DMS114 treated with DMSO at 0.1 percent for 48 hours (cell line): ENCODE data around the gene ENG.
A peak's percentile ranks its signal among the peaks of the same experiment; 100 is the strongest.

ENCODE experiments used
- DNase-seq: peaks from one replicate; lab custom pipeline; 2025; ENCODE audit not compliant: unreplicated experiment; lab: John Stamatoyannopoulos, UW

The ENG gene

DNA sequence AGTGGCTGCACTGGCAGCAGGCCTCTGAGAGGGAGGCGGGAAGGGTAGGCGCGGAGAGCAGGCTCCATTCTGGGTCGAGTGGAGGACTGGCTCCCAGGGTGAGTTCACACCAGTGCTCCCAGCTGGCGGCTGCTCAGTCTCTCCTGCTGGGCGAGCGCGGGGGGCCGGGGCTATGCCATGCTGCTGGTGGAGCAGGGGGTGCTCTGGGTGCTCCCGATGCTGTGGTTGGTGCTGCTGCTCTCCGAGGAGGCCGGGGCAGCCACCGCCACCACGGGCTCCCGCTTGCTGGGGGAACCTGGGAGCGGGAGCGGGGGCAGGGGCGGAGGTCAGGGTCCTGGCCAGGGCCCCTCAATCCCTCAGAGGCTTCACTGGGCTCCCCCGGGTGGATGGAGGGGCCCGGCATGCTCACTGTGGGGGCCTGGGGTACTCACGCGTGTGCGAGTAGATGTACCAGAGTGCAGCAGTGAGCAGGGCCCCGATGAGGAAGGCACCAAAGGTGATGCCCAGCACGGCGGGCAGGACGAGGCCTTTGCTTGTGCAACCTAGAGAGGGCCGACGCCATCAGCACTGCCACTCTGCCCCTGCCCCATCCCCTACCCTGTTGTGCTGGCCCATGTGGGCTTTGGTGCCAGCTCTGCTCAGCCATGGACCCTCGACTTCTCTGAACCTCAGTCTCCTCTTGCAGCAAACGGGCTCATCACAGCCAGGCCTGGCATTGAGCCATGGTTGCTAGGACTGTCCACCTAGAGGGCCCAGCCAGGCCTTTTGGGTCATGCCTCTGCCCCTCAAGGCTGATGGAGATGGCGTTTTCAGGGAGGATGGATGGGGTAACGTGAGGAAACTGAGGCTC, 38.7 kb downstream of the ENG start:
- DNase-seq: no peak

DNA sequence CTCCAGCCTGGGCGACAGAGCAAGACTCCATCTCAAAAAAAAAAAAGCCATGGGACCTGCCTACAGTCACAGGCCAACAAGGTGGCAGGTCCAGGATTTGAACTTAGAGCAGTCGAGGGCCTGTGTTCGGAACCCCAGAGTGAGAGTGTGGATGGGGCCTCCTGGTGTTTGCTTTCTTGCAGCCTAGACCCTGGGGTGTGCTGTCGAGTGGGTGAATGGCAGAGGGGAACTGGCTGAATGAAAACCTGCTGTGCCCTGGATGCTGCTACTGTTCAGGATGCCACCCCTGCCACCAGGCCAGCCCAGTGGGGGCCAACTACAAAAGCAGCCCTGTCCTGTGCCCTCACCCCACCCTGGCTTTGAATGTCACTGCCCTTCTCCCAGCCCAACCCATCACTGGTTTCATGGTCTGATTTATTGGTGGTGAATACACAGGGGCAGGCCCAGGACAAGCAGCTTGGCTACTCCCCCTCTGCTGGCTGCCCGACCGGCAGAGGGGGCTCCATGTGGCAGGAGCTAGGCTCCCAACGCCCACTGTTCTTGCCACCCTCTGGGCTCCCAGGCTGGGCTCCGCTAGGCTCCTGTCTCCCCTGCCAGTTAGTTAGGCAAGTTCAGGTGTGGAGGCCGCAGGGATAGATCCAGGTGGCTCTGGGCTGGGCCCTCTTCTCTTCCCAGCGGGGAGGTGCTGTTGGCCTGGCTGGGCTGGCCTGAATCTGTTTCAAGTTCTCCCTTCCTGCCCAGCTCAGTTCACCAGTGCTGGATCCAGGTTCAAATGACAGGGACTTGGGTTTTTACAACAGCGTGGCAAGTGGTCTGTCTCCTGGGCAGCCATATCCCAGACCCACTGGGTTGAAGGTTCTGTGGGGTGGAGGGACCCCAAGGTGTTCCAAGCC, 39.6 kb downstream of the ENG start:
- no peak for DNase-seq

DNA sequence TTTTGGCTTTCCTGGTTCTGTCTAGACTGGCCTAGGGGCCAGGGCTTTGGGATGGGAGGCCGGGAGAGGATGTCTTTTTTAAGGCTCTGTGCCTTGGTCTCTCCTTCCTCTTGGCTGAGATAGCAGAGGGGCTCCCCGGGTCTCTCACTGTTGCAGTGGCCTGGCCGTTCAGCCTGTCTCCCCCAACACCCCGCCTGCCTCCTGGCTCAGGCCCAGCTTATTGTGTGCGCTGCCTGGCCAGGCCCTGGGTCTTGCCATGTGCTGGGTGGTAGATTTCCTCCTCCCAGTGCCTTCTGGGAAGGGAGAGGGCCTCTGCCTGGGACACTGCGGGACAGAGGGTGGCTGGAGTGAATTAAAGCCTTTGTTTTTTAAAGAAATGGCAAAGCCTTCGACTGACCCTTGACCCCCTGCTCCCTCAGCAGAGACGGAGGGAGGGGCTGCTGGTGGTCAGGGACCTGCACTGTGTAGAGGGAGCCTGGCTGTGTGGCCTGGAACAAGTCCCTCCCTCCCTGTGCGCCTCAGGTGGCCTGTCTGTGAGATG, 40.7 kb downstream of the ENG start:
- no peak for DNase-seq

DNA sequence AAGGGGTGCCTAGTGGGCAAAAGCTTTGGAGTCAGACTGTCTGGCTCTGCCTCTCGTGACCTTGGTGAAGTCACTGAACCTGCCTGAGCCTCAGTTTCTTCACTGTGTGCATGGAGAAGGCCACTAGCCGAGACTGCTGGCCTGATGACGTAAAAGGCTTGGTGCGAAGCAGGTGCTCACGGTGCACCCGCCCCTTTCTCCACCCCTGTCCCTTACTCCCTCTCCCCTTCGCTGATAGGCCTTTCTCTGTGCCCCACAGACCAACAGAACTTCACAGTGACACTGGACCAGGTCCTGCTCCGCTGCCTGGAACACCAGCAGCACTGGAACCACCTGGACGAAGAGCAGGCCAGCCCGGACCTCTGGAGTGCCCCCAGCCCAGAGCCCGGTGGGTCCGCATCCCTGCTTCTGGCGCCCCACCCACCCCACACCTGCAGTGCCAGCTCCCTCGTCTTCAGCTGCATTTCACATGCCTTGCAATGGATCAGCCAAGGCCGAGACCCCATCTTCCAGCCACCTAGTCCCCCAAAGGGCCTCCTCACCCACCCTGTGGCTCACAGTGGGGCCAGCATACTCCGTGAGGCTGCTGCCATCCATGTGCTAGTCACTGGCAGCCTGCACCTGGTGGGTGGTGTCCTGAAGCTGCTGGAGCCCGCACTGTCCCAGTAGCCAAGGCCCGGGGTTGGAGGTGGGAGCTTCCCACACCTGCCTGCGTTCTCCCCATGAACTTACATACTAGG, 41.4 kb downstream of the ENG start:
- DNase-seq: no peak

DNA sequence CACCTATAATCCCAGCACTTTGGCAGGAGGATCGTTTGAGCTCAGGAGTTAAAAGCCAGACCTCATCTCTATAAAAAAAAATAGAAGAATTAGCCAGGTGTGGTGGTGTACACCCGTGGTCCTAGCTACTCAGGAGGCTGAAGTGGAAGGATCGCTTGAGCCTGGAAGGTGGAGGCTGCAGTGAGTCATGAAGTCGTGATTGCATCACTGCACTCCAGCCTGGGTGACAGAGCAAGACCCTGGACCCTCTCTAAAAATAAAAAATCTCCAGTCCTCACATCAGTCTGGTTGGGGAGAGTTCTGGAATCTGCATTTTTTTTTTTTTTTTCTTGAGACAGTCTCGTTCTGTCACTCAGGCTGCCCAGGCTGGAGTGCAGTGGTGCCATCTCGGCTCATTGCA, 42.4 kb downstream of the ENG start:
- DNase-seq: no peak

DNA sequence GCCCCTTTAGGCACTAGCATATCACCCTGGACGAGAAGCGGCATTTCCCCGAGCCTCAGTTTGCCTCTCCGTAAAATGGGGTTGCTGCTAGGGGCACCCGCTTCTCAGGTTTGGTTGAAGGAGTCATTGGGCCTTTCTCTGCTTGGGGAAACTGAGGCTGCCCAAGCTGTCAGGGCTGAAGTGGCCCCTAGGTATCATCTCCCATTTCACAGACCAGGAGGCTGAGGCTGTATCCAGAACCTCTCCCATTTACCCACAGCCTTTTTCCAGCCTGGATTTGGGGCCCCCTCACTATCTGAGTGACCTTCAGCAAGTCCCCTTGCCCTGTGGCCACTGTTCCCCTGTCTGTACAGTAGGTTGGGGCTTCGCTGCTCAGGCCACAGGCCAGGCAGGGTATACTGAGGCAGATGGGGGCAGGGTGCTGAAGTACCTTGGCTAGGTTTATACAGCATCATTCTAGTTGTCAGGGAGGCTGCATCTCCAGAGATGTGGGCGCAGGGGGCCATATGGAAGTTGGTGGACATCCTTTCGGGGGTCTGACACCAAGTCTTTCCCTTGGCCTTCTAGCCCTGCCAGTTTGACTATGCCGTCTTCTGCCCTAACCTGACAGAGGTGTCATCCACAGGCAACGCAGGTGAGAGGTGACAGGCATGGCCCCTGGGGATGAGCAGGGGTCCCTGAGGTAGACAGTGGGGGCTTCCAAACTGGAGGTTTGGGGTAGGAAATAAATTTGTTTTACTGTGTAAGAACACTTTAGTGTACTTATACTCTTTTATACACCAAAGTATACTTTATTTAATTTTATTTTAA, 43.9 kb downstream of the ENG start:
- DNase-seq: no peak

DNA sequence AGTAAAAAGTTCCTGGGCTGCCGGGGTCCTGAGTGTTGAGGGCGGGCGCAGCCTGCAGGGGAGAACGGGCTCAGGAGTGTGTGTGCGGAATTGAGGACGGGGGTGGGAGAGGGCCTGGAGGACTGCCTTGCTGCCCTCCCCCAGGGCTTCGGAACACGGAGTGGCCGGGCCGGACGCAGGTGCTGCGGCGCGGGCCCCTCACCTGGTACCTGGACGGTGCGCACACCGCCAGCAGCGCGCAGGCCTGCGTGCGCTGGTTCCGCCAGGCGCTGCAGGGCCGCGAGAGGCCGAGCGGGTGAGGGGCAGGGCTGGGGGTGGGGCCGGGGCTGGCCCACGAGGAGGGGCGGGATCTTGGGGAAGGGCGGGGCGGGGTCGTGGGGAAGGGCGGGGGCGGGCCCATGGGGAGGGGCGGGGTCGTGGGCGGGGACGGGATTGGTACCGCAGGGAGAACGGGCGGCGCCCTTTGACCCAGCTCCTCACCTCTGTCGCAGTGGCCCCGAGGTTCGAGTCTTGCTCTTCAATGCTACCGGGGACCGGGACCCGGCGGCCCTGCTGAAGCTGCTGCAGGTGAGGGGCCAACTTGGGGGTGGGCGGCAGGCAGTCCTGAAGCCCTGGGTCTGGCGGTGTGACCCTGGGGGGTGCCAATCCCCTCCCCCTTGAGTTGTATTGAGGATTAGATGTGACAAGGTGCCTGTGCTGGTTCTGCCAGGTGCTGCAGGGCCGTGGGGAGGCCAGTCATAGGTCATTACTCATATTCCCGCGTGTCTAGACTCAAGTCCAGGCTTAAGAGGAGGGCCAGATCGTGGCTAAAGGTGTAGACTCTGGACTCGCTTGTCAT, 44.7 kb downstream of the ENG start:
- DNase-seq: no peak

DNA sequence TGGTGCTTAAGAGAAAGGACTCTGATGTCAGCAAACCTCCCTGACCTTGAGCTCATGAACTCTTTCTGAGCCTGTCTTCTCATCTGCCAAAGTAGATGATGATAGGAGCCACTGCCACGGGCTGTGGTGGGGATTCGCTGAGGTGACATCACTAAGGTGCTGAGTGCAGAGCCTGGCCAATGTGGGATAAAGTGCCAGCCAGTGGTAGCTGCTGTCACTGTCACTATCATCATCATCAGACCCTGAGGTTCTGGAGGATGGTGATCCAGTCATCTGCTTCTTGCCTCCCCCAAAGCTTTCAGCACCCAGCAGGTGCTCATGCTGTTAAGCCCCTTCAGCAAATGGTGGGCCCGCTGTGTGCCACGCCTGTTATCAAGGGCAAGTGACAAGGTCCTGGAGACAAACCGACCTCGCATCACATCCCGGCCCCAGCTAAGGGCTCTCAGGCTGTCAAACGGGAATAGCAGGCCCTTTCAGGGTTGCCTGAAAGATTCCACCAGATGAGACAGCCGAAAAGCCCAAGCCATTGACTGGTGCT, 45.4 kb downstream of the ENG start:
- no peak for DNase-seq

DNA sequence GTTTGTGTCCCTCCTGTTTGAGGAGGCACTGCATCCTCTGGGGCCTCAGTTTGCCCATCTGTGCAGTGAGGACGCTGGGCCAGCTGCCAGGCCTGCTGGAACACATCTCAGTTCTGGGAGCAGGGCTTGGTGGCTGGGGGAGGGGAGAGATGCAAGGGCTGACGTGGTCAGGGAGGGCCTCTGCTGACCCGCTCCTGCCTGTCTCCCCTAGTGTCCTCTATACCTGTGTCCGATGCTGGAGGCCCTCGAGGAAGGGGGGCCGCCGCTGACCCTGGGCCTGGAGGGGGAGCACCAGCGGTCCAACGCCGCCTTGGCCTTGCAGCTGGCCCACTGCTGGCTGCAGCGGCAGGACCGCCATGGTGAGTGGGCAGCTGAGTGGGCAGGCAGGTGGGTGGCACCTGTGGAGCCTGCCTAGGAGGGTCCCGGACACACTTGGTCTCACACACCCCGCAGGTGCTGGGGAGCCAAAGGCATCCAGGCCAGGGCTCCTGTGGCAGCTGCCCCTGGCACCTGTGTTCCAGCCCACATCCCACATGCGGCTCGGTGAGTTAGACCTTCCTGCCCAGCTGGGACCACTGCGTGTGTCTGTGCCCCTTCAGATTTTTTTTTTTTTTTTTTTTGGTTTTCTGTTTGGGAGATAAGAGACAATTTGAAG, 46.0 kb downstream of the ENG start:
- DNase-seq: no peak

DNA sequence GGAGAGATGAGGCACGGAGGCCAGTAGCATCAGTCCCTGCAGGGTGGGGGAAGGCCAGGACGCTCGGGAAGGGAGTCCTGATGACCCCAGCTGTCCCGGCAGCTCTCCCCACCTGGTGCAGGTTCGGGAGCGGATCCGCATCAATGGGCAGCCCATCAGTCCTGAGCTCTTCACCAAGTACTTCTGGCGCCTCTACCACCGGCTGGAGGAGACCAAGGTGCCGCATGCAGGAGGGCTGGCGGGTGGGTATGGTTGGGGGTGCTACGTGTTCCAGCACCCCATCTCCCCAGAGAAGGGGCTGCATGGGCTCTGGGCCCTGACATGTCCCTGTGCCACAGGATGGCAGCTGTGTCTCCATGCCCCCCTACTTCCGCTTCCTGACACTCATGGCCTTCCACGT, 47.6 kb downstream of the ENG start:
- DNase-seq: no peak

DNA sequence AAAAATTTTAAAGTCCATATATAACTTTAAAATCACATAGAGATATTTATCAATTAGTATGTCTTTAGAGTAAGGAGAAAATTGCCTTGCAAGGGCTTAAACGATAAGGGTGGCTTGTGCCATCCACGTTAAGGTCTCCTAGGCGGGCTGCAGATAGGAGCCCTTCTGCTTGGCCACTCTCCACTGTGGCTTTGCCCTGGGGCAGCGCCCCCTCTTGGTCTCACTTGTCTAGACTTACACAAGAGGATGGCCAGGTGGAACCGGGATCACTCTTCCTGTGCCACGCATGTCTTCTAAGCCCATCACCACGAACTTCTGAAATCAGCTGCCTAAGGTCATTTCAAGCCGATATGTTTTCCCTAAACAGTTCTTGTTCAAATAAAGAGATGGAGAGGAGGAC, 48.8 kb downstream of the ENG start:
- no peak for DNase-seq

DNA sequence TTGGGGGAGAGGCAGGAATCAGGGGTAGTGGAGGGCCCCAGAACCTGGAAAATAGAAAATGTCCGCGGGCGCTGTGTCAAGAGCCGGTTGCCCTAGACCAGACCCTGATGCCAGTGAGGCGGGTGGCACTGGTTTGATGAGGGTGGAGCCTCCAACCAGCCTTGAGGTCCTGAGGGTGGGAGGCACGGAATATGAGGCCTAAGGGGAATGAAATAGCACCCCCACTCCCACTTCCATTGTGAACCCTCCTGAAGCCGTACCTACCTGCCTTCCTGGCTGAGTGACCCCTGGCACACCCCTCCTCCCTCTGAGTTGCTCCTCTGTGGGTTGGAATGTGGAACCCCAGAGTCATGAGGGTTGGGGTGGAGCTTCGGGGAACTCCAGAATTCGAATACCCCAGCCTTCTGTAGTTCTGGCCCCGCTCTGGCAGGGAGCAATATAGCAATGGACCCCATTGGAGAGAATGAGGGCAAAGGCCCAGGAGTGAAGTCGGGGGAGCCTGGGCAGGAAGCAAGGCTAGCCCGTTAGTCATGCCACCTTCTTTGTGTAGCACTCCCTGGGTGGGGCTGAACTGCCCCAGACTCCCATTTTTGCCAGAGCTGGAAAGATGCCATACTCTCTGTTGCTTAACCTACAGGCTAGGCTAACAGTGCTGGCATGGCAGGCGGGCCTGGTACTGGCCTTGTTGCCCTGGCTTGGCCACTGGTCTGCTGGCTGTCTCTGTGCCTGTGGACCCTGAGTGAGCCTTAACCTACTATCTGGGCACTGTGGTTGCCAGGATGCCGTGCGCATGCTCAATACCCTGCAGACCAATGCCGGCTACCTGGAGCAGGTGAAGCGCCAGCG, 50.7 kb downstream of the ENG start:
- DNase-seq: no peak

DNA sequence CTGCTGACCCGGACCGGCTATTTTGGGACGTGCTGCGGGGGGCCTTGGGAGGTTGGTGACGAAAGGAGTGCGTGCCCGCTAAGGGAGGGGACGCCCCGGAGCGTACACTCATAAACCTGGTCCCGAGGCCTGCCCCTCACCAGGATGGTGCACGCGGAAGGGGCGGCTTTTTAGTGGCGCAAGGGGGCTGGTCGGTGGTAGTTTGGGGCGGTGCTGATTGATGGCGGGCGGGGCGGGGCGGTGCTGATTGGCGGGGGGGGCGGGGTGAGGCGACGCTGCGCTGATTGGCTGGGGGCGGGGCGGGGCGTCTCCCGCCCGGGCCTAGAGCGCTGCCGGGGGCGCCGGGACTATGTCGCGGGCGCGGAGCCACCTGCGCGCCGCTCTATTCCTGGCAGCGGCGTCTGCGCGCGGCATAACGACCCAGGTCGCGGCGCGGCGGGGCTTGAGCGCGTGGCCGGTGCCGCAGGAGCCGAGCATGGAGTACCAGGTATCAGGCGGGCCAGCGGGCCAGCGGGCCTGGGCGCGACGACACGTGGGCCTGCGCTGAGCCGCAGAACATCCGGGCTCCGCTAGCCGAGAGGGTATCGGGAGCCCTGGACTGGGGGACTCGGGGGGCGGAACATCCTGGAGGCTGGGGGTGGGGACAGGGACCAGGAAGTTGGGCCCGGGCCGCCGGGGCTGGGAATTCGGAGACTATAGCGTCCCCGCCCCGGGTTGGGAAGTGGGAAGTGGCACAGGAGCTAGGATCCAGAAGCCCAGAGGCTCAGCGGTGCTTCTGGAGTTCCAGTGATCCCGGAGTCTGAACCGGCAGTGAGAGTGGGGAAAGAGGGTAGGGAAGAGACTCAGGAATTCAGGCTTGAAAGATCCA, 51.6 kb downstream of the ENG start, which contains the start of gene FPGS:
Gene FPGS (plus strand): TSS at position 307 of the 868 bp plus-strand sequence. CDS start 43 bp downstream, at position 350.
- DNase-seq: peak; percentile 56

DNA sequence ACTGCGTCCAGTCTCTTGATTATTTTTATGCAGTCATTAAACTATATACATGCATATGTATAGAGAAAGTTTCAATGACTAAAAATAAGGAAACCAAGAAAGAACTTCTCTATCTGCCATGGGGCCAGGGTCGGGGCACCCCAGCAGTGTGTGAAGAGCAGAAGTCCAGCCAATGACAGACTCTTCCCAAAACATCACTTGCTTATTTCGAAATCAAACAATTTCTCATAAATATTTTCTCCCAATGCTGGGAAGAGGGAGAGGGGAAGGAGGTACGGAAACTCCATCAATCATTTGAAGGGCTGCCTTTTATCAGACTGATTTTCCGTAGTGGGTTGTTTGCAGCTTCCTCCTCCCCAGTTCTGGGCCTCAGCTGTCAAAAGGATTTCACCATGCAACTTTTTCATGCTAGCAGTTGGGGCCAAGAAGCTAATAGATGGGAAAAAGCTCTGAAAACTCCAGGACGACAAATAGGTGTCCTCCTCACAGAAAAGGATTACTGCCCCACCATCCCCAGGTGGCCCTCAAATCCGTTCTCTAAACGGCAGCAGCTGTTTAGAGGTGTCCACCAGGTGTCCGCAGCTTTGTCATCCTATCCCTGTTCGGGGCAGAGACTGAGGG, 52.4 kb downstream of the ENG start:
- DNase-seq: no peak

DNA sequence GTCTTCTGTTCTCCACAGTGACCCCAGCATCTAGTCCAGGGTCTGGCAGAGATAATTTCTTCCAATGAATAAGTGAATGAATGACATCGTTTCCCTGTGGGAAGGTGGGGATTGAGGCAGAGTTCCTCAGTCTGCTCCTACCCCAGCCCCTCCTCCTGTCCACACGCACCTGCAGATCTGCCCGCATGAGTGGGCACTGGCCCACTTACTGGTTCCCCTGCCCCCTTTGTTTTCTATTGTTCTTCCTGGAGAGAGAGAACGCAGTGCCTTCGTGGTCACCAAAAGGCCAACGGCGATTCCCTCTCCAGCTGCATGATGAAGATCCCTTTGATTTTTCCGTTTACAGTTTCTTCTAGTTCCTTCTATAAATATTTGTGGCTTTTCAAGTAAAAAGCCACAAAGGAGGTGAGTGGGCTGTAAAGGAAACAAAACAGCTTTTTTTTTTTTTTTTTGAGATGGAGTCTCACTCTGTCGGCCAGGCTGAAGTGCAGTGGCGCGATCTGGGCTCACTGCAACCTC, 57.5 kb downstream of the ENG start:
- no peak for DNase-seq

DNA sequence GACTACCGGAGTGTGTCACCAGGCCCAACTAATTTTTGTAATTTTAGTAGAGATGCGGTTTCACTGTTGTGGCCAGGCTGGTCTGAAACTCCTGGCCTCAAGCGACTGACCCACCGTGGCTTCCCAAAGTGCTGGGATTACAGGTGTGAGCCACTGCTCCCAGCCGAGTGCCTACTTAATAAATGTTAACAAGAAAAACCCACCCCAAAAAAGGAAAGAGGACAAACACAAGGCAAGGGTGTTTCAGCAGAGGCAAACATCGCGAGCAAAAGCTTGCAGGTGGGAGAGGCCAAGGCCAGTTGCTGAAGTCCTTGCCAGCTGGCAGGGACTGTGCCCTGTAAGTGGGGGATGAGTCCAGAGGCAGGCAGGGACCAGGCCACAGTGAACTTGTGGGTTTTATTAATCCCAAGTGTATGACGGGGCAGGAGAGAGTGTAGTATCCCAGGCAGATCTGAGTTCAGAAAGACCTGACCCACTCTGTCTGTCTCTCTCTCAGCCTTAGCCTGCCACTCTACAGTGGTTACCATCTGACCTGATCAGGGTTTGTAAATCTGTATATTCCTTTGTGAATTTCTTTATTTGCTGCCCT, 58.1 kb downstream of the ENG start:
- no peak for DNase-seq
